Breast epithelium (tissue), 3 donors: ENCODE results near the gene CHN1.

ENCODE experiments used
- CTCF ChIP-seq, 3 donors: fragments of 450-650 bp; IDR thresholded peaks; one replicate each; pipeline ENCODE4 v1.5.1; 2016 to 2017; ENCODE audit warnings: antibody characterized with exemption in 3 of 3, mild to moderate bottlenecking in 3 of 3, moderate library complexity in 3 of 3
- POLR2AphosphoS5 ChIP-seq, 3 donors: sonication (generic); formaldehyde crosslinking; IDR thresholded peaks; one replicate each; pipeline ENCODE4 v1.6.1; 2017; ENCODE audit warnings: antibody characterized with exemption in 3 of 3

- TF ChIP-seq CTCF (IDR thresholded peaks at IDR 0.05) (no peak), POLR2AphosphoS5 (IDR thresholded peaks at IDR 0.05) (no peak)
These were observed 10.8 kb downstream of the CHN1 start for GRCh38 chr2:174994381-174994780.
